Mucosa of gallbladder (tissue), 1 donor: ENCODE results near the gene FRMPD2. TPM values are rescaled to one million over a fixed set of nuclear protein-coding genes. Genes with fewer than 3 reads are reported as not detected.
"Not testable (repeated sequence)": the region's sequence is repeated elsewhere in the genome, so short reads cannot be mapped to it uniquely, and the experiment has no call there.

ENCODE experiments used
- DNase-seq: peaks from one replicate; pipeline ENCODE4 v3.0.0-alpha.2; 2020; ENCODE audit warnings: low spot score
- total RNA-seq: library from RNA; stranded (reverse); gene quantifications from one replicate; pipeline ENCODE4 v1.2.1, GENCODE V29; 2021
- donor health status: DM: no; HTN: no; CAD: no.

The FRMPD2 gene
- total RNA-seq, 1 donor from 2014 or later = 0.23 TPM

- no peak for DNase-seq
Observed at GRCh38 chr10:48252354-48252650, 22.2 kb downstream of the FRMPD2 start.

GRCh38 chr10:48251525-48252353 is 22.8 kb downstream of the FRMPD2 start:
- no peak for DNase-seq

- no peak for DNase-seq
Observed at GRCh38 chr10:48251152-48251524, 23.4 kb downstream of the FRMPD2 start.

- no peak for DNase-seq
Observed at GRCh38 chr10:48249763-48250351, 24.6 kb downstream of the FRMPD2 start.

GRCh38 chr10:48249004-48249762 is 25.3 kb downstream of the FRMPD2 start:
- no peak for DNase-seq

- no peak for DNase-seq
Observed at GRCh38 chr10:48248462-48248861, 26.0 kb downstream of the FRMPD2 start.

GRCh38 chr10:48247680-48248079 is 26.8 kb downstream of the FRMPD2 start:
- no peak for DNase-seq

- DNase-seq = no peak
Observed at GRCh38 chr10:48246501-48246900, 28.0 kb downstream of the FRMPD2 start.

GRCh38 chr10:48245977-48246376 is 28.5 kb downstream of the FRMPD2 start:
- DNase-seq = no peak

GRCh38 chr10:48243921-48244320 is 30.6 kb downstream of the FRMPD2 start:
- DNase-seq = not testable (repeated sequence)

- no peak for DNase-seq
Observed at GRCh38 chr10:48243487-48243886, 31.0 kb downstream of the FRMPD2 start.

GRCh38 chr10:48242171-48242904 is 32.2 kb downstream of the FRMPD2 start:
- no peak for DNase-seq

- DNase-seq = no peak
Observed at GRCh38 chr10:48241332-48241731, 33.2 kb downstream of the FRMPD2 start.

- DNase-seq = no peak
Observed at GRCh38 chr10:48240196-48240595, 34.3 kb downstream of the FRMPD2 start.

GRCh38 chr10:48239618-48240017 is 34.9 kb downstream of the FRMPD2 start:
- no peak for DNase-seq

GRCh38 chr10:48238826-48239520 is 35.5 kb downstream of the FRMPD2 start:
- no peak for DNase-seq

GRCh38 chr10:48237259-48238250 is 36.9 kb downstream of the FRMPD2 start:
- no peak for DNase-seq

GRCh38 chr10:48236199-48236621 is 38.3 kb downstream of the FRMPD2 start:
- DNase-seq = no peak

GRCh38 chr10:48235501-48235900 is 39.0 kb downstream of the FRMPD2 start:
- no peak for DNase-seq

- DNase-seq = no peak
Observed at GRCh38 chr10:48234787-48235186, 39.7 kb downstream of the FRMPD2 start.
